NCI-H748 (cell line): ENCODE data around the gene SRRM1.
"Not testable (repeated sequence)": the region's sequence is repeated elsewhere in the genome, so short reads cannot be mapped to it uniquely, and the experiment has no call there.

ENCODE experiments used
- DNase-seq: peaks from one replicate; lab custom pipeline; 2025; ENCODE audit not compliant: unreplicated experiment; lab: John Stamatoyannopoulos, UW

SRRM1 gene

DNA sequence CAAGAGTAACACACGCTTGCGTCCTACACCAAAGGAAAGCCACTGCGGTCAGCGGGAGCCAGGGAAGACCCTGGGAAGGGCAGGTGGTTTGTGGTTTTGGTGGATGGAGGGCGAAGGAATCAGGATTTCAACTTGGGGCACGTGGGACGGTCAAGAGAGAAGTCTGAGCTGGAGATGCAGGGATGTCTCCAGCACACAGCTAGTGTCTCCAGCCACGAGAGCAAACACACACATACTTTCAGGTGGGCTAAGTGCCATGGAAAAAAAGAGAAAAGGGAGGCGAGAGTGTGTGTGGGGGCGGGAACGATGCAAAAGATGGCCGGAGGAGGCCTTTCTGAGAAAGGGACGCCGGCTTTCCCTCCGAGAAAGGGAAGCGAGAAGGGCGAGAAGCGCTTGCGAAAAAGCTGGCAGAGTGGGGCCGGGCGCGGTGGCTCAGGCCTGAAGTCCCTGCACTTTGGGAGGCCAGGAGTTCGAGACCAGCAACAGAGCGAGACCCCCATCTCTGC, 1.4 kb upstream of the SRRM1 start:
- DNase-seq = no peak

DNA sequence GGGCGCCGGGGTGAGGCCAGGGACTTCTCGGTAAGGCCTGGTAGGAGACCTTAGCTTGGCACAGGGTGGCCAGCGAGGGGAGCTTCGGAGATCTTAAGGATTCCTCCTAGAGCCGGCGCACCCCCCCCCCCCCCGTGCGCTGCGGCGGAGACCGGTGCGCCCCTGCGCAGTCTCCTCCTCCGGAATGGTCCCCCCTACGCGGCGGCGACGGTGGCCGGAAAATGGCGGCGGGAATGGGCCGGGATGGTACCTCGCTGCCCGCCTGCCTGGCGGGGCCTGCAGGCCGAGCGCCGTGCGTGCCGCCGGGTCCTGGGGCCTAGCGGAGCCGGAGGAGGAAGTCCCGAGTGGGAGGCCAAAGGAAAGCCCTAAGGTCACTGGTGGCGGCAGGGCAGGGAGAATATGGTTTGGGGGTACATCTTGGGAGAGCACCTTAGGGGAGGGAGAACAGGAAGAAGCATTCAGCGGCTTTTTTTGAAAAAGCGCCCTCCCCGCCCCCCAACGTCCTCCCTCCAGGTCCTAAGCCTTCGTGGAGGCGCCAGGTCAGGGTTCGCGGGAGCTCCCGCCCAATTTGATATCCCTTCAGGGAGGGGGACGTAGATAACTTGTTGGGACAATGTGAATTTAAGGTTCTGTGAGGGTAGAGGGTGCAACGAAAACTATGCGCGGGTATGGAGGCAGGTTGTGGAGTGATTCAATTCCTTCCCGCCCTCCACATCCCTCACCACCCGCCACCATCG, 429 bp downstream of the SRRM1 start:
- no peak for DNase-seq

GRCh38 chr1:24644100-24644384, 940 bp downstream of the SRRM1 start:
- DNase-seq = peak; percentile 23

DNA sequence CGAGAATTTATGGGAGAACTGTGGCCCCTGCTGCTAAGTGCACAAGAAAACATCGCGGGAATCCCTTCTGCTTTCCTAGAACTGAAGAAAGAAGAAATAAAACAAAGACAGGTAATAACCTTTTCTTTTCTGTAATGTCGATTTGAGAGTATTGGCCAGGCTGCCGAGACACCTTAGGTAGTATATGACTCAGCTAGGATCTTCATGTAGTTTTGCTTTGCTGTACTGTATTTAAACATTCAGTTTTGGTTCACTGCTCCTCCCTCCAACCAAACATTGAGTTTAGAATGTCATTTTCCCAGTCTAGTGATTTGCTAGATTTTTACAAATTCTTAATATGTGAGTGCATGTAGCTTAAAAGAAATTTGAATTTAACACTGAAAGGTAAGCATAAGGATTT, 5.8 kb downstream of the SRRM1 start:
- DNase-seq = no peak

DNA sequence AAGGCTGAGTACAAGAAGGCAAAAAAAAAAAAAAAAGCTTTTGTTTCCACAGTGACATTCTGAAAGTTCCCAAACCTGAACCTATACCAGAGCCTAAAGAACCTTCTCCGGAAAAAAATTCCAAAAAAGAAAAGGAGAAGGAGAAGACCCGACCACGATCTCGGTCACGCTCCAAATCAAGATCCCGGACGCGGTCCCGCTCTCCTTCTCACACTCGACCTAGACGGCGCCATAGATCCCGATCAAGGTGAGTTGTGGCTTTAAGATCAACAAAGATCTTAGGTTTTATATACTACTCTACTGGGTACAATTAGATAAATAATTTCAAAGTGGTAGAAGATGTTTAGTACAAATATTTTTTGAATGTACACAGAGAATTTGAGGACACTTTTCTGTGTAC, 9.3 kb downstream of the SRRM1 start:
- no peak for DNase-seq

DNA sequence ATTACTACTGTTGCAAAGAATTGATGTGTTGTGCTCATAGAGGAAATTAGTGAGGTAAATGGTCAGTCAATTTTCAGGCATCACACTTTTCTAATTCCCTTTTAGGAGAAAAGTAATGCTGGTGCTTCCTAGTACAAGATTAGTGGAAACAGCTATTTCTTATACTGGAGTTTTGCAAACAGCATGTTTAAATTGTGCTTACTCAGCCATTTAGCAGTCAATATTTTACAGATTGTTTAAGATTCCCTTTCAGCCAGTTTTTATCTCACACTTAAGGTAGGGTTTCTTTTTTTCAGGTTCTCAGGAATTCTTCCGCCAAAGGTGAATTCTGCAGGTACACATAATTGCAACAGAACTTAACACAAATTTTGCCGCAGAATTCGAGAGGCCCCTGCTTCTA, 10.9 kb downstream of the SRRM1 start:
- no peak for DNase-seq

GRCh38 chr1:24656046-24656445, 12.9 kb downstream of the SRRM1 start:
- no peak for DNase-seq

DNA sequence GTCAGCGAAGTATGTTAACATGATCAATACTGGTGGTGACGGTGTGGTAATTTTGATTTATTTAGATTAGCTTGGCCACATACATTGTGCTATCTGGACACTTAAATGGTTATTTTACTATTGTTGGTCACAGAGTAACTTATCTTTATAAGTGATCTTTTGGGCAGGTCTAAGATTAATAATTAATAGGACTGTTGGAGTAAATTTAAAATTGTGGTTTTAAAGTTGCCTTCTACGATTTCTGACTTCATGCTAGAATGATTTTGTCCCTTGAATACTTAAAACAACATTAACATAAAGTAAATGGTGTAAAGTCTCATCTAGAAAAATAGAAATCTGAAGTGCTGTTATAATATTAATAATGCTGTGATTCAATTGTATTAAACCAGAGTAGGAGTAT, 14.7 kb downstream of the SRRM1 start:
- no peak for DNase-seq

- DNase-seq = no peak
These were observed 16.2 kb downstream of the SRRM1 start for GRCh38 chr1:24659166-24659904.

DNA sequence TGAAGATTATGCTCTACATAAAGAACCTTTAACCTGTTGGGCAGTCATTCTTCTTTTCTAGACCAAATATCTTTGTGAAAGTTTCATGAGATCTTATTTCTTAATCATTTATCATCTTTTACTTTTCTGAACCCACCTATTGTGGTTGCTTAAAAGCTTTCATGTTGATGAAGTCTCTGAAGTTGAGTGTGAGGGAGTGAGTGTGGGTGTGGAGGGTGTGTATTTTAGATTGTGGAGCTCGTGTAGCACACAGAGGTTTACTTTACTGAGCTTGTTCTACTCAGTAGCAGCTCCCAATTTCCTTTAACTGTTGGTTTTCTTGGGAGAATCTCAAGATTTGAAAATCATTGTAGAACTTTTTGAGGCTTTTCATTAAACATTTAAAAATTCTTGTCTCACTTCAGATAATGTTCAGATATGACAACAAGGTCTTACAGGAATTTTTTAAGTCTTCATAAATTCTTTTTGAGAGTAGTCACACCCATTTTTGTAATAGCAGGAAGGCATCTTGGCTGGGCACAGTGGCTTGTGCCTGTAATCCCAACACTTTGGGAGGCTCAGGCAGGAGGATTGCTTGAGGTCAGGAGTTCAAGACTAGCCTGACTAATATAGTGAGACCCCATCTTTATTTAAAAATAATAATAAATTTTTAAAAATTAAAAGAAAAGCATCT, 17.0 kb downstream of the SRRM1 start:
- no peak for DNase-seq

- no peak for DNase-seq
These were observed 21.5 kb downstream of the SRRM1 start for GRCh38 chr1:24664507-24665033.

DNA sequence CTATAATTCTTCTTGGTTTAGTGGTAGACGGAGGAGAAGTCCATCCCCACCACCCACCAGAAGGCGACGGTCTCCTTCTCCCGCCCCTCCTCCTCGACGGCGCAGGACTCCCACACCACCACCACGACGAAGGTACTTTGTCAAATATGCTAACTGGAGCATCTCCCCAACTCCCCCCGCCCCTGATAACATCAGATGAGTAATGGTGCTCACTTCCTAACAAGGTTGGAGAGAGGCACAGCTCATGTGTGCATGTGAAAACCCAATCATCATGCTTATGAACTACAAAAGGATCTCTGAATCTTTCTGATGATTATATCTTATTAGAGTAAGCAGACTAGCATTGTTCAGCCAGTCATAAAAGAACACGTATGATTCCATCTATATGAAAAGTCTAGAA, 23.7 kb downstream of the SRRM1 start:
- DNase-seq = no peak

- DNase-seq = not testable (repeated sequence)
These were observed 28.3 kb downstream of the SRRM1 start for GRCh38 chr1:24671372-24671771.

- DNase-seq = not testable (repeated sequence)
These were observed 29.6 kb downstream of the SRRM1 start for GRCh38 chr1:24672686-24673085.

DNA sequence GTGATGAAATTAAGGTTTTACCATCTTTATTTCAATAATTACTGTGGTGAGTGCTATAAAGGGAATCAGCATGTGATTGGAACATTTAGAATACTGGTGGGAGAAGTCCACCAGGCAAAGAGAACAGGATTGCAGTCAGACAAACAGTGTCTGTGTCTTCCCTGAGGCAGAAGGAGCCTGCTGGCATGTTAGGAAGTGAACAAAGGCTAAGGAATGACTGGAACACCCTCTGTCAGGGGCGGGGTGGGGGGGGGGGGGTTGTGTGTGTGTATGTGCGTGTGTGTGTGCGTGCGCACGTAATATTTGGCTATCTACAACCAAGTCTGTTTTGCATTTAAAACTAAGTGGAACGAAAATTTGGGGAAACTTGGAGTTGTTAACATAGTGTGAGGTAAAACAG, 30.2 kb downstream of the SRRM1 start:
- no peak for DNase-seq

DNA sequence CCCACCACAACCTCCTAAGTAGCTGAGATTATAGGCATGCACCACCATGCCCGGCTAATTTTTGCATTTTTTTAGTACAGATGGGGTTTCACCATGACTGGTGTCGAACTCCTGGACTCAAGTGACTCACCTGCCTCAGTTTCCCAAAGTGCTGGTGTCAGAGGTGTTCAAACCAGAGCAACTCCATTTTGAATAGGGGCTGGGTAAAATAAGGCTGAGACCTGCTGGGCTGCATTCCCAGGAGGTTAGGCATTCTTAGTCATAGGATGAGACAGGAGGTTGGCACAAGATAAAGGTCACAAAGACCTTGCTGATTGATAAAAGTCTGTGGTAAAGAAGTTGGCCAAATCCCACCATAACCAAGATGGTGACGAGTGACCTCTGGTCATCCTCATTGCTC, 35.3 kb downstream of the SRRM1 start:
- not testable (repeated sequence) for DNase-seq

DNA sequence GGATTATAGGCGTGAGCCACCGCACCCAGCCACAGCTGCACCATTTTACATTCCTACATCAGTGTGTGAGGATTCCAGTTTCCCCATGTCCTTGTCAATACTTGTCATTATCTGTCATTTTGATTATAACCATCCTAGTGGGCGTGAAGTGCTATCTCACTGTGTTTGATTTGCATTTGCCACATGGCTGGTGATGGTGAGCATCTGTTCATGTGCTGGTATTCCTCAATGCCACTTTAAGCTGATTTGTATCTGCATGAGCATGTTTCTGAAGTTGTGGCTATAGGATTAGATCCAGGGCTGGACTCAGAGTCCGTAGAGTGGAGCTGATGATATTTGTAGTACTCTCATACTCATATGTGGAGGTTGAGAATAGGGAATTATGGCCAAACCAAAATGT, 36.6 kb downstream of the SRRM1 start:
- DNase-seq = no peak

GRCh38 chr1:24683713-24684162, 40.6 kb downstream of the SRRM1 start:
- DNase-seq = no peak

- no peak for DNase-seq
These were observed 44.9 kb downstream of the SRRM1 start for GRCh38 chr1:24688033-24688432.

GRCh38 chr1:24688621-24689195, 45.6 kb downstream of the SRRM1 start:
- peak; percentile 53 for DNase-seq

- no peak for DNase-seq
These were observed 47.9 kb downstream of the SRRM1 start for GRCh38 chr1:24691051-24691450.
